SK-N-SH (cell line): Measurements from ENCODE around the gene HSPA12A. TPM values are rescaled to one million over a fixed set of nuclear protein-coding genes. Genes with fewer than 3 reads are reported as not detected.

Experiments
- CTCF ChIA-PET: fragments of 300-600, 350-600 bp; formaldehyde crosslinking; extraction: SDS; loops from one replicate; lab custom pipeline; 2021; lab: Yijun Ruan, JAX
- POLR2A ChIA-PET: fragments of 350-600 bp; sonication (Branson Sonifier 250); formaldehyde crosslinking; extraction: SDS; loops from one replicate; lab custom pipeline; 2020; ENCODE audit warnings: antibody characterized with exemption, inconsistent platforms; lab: Yijun Ruan, JAX
- DNase-seq: peaks from one replicate; pipeline ENCODE4 v3.0.0; 2012
- H2AFZ ChIP-seq: fragments of 200-600 bp; sonication (generic); 2 replicates; pipeline ENCODE4 v1.8.1; 2016; ENCODE audit warnings: antibody characterized with exemption, mild to moderate bottlenecking, low read depth
- H3F3A ChIP-seq: fragments of 200-600 bp; sonication (generic); replicated peaks from 2 replicates; pipeline ENCODE3; 2016; ENCODE audit warnings: antibody characterized with exemption, mild to moderate bottlenecking; ENCODE audit not compliant: insufficient read depth
- H3K27ac ChIP-seq, 2 experiments: fragments of 200-500 bp in 1 of 2; fragments of 200-600 bp in 1 of 2; sonication (Bioruptor generic) in 1 of 2; sonication (generic), shearing (Covaris generic) in 1 of 2; 2 replicates each; pipeline versions ENCODE4 v1.5.1 to v1.6.1; 2014 to 2016; ENCODE audit warnings: low read depth in 2 of 2, inconsistent platforms in 1 of 2, low read length in 1 of 2, mild to moderate bottlenecking in 1 of 2, mixed read lengths in 1 of 2
- H3K27me3 ChIP-seq: fragments of 200-600 bp; sonication (generic), shearing (Covaris generic); 2 replicates; pipeline ENCODE4 v1.6.1; 2016; ENCODE audit warnings: mixed run types; ENCODE audit not compliant: insufficient read depth
- H3K36me3 ChIP-seq, 2 experiments: fragments of 200-500 bp in 1 of 2; fragments of 200-600 bp in 1 of 2; sonication (Bioruptor generic) in 1 of 2; sonication (generic) in 1 of 2; replicated peaks in 1 of 2; 2 replicates each; pipeline versions ENCODE3 to v1.5.1; 2014 to 2016; ENCODE audit warnings: low read length in 1 of 2, mild to moderate bottlenecking in 1 of 2; ENCODE audit not compliant: insufficient read depth in 2 of 2, control insufficient read depth in 1 of 2
- H3K4me1 ChIP-seq, 2 experiments: fragments of 200-500 bp in 1 of 2; fragments of 200-600 bp in 1 of 2; sonication (Bioruptor generic) in 1 of 2; sonication (generic), shearing (Covaris generic) in 1 of 2; 2 replicates each; pipeline versions ENCODE4 v1.5.1 to v1.6.1; 2014 to 2016; ENCODE audit warnings: low read depth in 1 of 2, low read length in 1 of 2, mixed run types in 1 of 2; ENCODE audit not compliant: insufficient read depth in 2 of 2, control insufficient read depth in 1 of 2
- H3K4me2 ChIP-seq: fragments of 200-600 bp; sonication (generic), shearing (Covaris generic); 2 replicates; pipeline ENCODE4 v1.6.1; 2017; ENCODE audit warnings: mixed run types
- H3K4me3 ChIP-seq, 2 experiments: fragments of 200-500 bp in 1 of 2; fragments of 200-600 bp in 1 of 2; sonication (Bioruptor generic) in 1 of 2; sonication (generic), shearing (Covaris generic) in 1 of 2; 2 replicates each; pipeline versions ENCODE4 v1.5.1 to v1.8.1; 2014 to 2016; ENCODE audit warnings: low read depth in 2 of 2, inconsistent platforms in 1 of 2, low read length in 1 of 2, mild to moderate bottlenecking in 1 of 2, mixed read lengths in 1 of 2, moderate library complexity in 1 of 2
- H3K79me2 ChIP-seq: fragments of 200-600 bp; sonication (generic); 2 replicates; pipeline ENCODE4 v1.8.1; 2017; ENCODE audit warnings: mild to moderate bottlenecking; ENCODE audit not compliant: insufficient read depth
- H3K9ac ChIP-seq: fragments of 200-600 bp; sonication (generic); 2 replicates; pipeline ENCODE4 v1.6.1; 2017; ENCODE audit warnings: mixed run types
- H3K9me2 ChIP-seq: fragments of 200-600 bp; sonication (generic); 2 replicates; pipeline ENCODE4 v1.6.1; 2017; ENCODE audit warnings: mixed run types
- H3K9me3 ChIP-seq: fragments of 200-600 bp; sonication (generic); 2 replicates; pipeline ENCODE4 v1.6.1; 2017; ENCODE audit warnings: mixed run types, mild to moderate bottlenecking, moderate library complexity
- H4K20me1 ChIP-seq: fragments of 200-600 bp; sonication (generic); 2 replicates; pipeline ENCODE4 v1.6.1; 2017; ENCODE audit warnings: mild to moderate bottlenecking, mixed run types; ENCODE audit not compliant: insufficient read depth
- CHD2 ChIP-seq: fragments of 150-350 bp; IDR thresholded peaks from 2 replicates; pipeline ENCODE4 v1.6.1; 2018; ENCODE audit warnings: low read length; ENCODE audit not compliant: partially characterized antibody
- EP300 ChIP-seq, 2 experiments: IDR thresholded peaks; 2 replicates each; pipeline versions ENCODE4 v1.4.0 to v1.6.1; 2012; ENCODE audit warnings: borderline replicate concordance in 1 of 2, low read depth in 1 of 2, low read length in 1 of 2
- FOSL2 ChIP-seq: IDR thresholded peaks from 2 replicates; pipeline ENCODE4 v1.4.0; 2012; ENCODE audit warnings: low read depth, mild to moderate bottlenecking, moderate library complexity, borderline replicate concordance
- FOXJ3 ChIP-seq: sonication (generic); formaldehyde crosslinking; IDR thresholded peaks from 2 replicates; pipeline ENCODE4 v1.5.1; 2020; ENCODE audit warnings: mild to moderate bottlenecking, missing genetic modification reagents
- GABPA ChIP-seq: IDR thresholded peaks from 2 replicates; pipeline ENCODE4 v1.4.0; 2012; ENCODE audit warnings: low read depth, mild to moderate bottlenecking
- GATA2 ChIP-seq: sonication (generic); formaldehyde crosslinking; IDR thresholded peaks from 2 replicates; pipeline ENCODE4 v1.5.0; 2020; ENCODE audit warnings: mild to moderate bottlenecking, missing genetic modification reagents
- JUND ChIP-seq: IDR thresholded peaks from 2 replicates; pipeline ENCODE4 v1.4.0; 2012
- MEF2A ChIP-seq: IDR thresholded peaks from 2 replicates; pipeline ENCODE4 v1.4.0; 2012; ENCODE audit warnings: low read depth, borderline replicate concordance
- RAD21 ChIP-seq: IDR thresholded peaks from 2 replicates; pipeline ENCODE4 v1.6.1; 2012; ENCODE audit warnings: mild to moderate bottlenecking, low read length
- RCOR1 ChIP-seq: fragments of 150-350 bp; IDR thresholded peaks from 2 replicates; pipeline ENCODE4 v1.6.1; 2017; ENCODE audit warnings: antibody characterized with exemption, low read length
- RFX5 ChIP-seq: IDR thresholded peaks from 2 replicates; pipeline ENCODE4 v1.6.1; 2012; ENCODE audit warnings: mild to moderate bottlenecking, improper control_type of control experiment, low read length
- SIN3A ChIP-seq: IDR thresholded peaks from 2 replicates; pipeline ENCODE4 v1.6.1; 2012; ENCODE audit warnings: low read depth, mild to moderate bottlenecking, low read length, moderate library complexity, borderline replicate concordance
- TCF12 ChIP-seq: IDR thresholded peaks from 2 replicates; pipeline ENCODE4 v1.4.0; 2012
- TEAD4 ChIP-seq: IDR thresholded peaks from 2 replicates; pipeline ENCODE4 v1.4.0; 2012; ENCODE audit warnings: mild to moderate bottlenecking, borderline replicate concordance; ENCODE audit not compliant: insufficient read depth
- WGBS: methylation state at CpG from one replicate; pipeline ENCODE4 v1.1.6; 2017; ENCODE audit warnings: low lambda C conversion rate; 5-methylcytosine and 5-hydroxymethylcytosine counted together
- polyA plus RNA-seq, 3 experiments: library from polyadenylated mRNA; depleted of rRNA; stranded (reverse); fragments of >200 nt; gene quantifications; 2 replicates each; pipeline ENCODE4 v1.2.3, GENCODE V29; 2012

Gene HSPA12A
- polyA plus RNA-seq, 1 of the 3 experiments (the other 2 are of a cell fraction) = 2.9 TPM

DNA sequence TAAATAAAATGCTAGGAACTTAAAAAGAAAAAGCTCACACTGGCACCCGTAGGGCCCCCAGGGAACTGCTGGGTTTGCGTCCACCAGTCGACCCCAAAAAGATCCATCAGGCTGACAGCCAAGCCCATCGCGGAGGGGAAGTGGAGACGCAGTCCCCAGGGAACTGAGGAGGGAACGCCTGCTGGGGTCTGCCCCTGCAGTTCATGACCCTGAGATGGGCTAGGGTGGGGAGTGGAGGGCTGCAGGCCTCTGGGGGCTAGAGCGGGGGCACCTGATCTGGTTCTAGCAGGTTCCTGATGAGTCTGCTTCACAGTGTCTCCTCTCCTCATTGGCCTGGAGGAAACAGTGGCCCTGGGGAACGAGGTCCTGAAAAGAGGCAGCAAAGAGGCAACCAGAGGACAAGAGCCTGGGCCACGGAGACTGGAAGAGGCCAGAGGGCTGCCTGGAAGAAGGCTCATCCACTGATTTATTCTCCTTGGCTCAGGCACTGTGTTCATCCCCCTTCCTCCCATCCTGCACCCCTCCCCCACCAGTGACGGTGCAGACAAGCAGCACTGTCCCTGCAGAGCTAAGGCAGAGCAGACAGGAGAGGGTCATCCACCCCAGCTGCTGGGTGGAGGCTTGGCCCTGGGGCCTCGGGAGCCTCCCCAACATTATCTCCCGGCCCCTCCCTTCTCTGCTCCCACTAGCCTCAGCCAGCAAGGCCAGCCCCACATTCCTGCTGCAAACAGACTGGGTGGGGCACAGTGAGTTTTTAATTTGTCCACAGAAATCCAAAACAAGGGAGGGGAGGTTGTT is 24.7 kb upstream of the HSPA12A start:
- no peaks in the 10 kb centered on the region for H3K79me2 ChIP-seq
- no peak for DNase-seq
- no peak overlapping the region for H3K9ac ChIP-seq
- no peaks in the 10 kb centered on the region for H3K9me3 ChIP-seq
- no peaks in the 10 kb centered on the region for H3F3A ChIP-seq
- H3K4me1 ChIP-seq = peaks cover 0 to 4% of the 10 kb centered on the region in 2 experiments; a peak in 1 of 4 replicates
- TF ChIP-seq RCOR1 (no peak), RAD21 (peak; percentile 19; the same call in 1 of the 2 replicates), FOXJ3 (CRISPR knock-in tag) (no peak)
- H3K9me2 ChIP-seq = no peaks in the 10 kb centered on the region
- no peak overlapping the region for H3K27ac ChIP-seq
- CTCF ChIA-PET = interaction anchor here (0.5 to 4.1 kb wide), 10 partner anchors 8 to 169 kb away, joined by 3 to 24 read pairs (median 3); no protein-coding TSS in a partner anchor
- no peak overlapping the region for H3K4me3 ChIP-seq
- H4K20me1 ChIP-seq = no peaks in the 10 kb centered on the region
- POLR2A ChIA-PET = no interaction called here
- 64% methylated on average over 10 of the region's 13 CpGs for WGBS
- no peak overlapping the region for H3K4me2 ChIP-seq
- no peaks in the 10 kb centered on the region; the same call in 1 of the 2 replicates for H3K27me3 ChIP-seq
- no peak overlapping the region for H2AFZ ChIP-seq
- H3K36me3 ChIP-seq = no peaks in the 10 kb centered on the region

DNA sequence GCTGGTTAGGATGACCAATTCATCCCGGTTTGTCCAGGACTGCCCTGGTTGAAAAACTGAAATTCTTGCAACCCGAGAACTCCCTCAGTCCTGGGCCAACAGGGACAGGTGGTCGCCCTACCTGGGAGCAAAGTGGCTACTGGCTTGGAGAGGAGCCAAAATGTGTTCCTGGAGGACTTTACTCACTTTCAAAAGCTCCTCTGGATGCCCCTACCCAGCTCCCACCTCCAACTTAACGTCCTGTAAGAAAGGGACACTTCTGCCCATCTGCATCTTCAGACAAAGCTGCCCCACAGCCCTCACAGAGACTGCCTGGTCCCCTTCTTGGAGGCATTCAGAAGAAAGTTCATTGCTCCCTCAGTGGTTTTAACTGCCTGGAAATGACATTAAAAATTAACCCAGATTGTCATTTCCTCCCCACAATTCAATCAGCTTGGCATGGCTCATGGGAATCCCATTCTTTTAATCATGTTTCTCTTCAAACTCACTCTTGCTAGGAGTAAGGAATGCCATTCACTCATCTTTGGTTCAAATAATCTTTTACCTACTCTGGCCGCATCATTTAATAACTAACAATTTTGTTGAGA is 24.0 kb upstream of the HSPA12A start:
- Histone ChIP-seq H3F3A (no peaks in the 10 kb centered on the region), H3K4me1 (peaks cover 0 to 4% of the 10 kb centered on the region in 2 experiments; a peak in 1 of 4 replicates), H3K9ac (no peak overlapping the region), H3K36me3 (no peaks in the 10 kb centered on the region), H3K9me2 (no peaks in the 10 kb centered on the region), H3K4me3 (no peak overlapping the region), H4K20me1 (no peaks in the 10 kb centered on the region), H3K27ac (no peak overlapping the region), H3K79me2 (no peaks in the 10 kb centered on the region), H2AFZ (no peak overlapping the region), H3K4me2 (no peak overlapping the region), H3K27me3 (no peaks in the 10 kb centered on the region; the same call in 1 of the 2 replicates), H3K9me3 (no peaks in the 10 kb centered on the region)
- CTCF ChIA-PET = interaction anchor here (0.9 to 4.1 kb wide), 9 partner anchors 9 to 149 kb away, joined by 3 to 24 read pairs (median 3); no protein-coding TSS in a partner anchor
- POLR2A ChIA-PET = no interaction called here
- WGBS = 40% methylated on average over 5 of the region's 5 CpGs
- TF ChIP-seq TCF12 (no peak), FOSL2 (no peak), EP300 (IDR thresholded peaks at IDR 0.05; ENCODE audit: borderline replicate concordance in 1 of 2, low read depth in 1 of 2, low read length in 1 of 2) (no peak), SIN3A (no peak), JUND (no peak), GABPA (no peak), RFX5 (no peak), GATA2 (no peak), MEF2A (no peak), CHD2 (no peak), TEAD4 (no peak)
- DNase-seq = no peak
